Umbilical cord (tissue), 2 donors: ENCODE measurements around the gene BRPF3. TPM values are rescaled to one million over a fixed set of nuclear protein-coding genes. Genes with fewer than 3 reads are reported as not detected.

Experiments
- DNase-seq: peaks from one replicate; pipeline ENCODE4 v3.0.0-alpha.2; 2015; ENCODE audit warnings: low spot score
- total RNA-seq: library from RNA; depleted of rRNA; stranded (reverse); fragments of >200 nt; gene quantifications from one replicate; pipeline ENCODE4 v1.2.3, GENCODE V29; 2014; ENCODE audit warnings: low replicate concordance; ENCODE audit not compliant: insufficient read depth

Gene BRPF3
- total RNA-seq, 1 donor from 2014 or later: 9.4 TPM

DNA sequence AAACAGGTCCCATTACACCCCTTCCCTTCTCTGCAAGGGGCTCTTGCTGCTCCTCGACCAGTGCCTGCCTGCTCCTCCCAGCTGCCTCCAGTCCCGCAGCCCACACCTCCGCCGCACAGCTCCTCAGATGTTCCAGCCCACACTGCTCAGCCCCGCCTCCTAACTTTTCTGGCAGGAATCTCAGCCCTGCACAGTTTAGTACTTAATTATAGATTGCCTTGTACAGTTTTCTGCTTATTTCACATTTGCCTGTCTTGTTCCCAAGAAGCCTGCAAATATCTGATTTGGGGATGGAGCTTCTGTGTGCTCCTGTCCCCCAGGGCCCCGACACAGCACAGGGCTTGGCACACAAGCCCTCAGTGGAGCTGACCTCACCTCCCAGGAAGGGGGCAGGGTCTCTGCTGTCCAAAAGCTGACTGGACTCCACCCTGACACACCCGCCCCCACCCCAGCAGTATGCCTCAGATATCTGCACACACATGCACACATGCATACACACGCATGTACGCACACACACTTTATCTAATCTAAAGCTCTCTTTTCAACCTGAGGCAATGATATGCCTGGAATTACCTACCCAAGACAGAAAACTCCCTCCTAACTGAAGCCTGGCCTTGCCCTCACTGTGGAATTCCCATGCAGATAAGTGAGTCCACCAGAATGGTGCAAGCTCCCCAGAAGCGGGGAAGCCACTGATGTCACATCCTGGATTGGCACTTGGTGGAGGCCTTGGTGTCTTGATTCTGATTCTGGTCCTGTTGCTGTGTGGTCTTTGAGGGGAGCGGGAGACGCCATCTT lies 72.1 kb downstream of the BRPF3 start:
- DNase-seq: peak; percentile 50

DNA sequence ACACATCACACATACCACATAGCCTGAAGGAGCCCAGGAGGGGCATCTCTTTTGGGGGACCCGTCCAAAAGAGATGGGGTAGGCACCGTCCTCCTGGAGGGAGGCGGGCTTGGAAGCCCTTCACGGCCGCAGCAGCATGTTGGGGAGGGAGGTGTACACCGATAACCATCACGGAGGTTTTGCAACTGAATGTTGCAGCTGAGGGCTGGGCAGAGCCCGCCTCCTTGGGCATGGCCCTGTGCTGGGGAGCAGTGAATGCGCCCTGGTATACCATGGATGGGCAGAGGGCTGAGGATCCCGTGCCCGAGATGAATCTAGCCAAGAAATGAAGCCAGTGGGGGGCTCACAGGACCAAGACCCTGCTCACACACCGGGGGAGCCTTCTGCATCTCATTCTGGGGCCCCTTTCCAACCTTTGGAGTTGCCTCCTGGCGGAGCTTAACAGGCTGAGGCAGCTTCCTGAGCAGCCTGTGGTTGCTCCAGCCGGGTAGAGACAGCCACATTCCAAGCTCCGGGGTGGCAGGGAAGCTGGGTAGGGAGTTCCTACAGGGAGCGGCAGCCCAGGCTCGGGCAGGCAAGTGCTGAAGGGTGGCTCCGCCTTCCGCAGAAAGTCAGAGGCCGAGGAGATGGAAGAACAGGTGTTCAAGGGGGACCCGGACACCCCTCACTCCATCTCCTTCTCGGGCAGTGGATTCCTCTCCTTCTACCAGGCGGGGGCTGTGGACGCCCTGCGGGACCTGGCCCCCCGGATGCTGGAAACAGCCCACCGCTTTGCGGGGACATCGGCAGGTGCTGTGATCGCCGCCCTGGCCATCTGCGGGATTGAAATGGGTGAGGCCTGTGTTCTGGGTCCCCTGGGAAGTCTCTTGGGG lies 73.5 kb downstream of the BRPF3 start, which contains the start of gene PNPLA1:
Gene PNPLA1, plus strand, starts transcription at position 227 of the 872 bp plus-strand sequence. Its CDS starts 400 bp downstream, at position 627.
- DNase-seq: no peak

DNA sequence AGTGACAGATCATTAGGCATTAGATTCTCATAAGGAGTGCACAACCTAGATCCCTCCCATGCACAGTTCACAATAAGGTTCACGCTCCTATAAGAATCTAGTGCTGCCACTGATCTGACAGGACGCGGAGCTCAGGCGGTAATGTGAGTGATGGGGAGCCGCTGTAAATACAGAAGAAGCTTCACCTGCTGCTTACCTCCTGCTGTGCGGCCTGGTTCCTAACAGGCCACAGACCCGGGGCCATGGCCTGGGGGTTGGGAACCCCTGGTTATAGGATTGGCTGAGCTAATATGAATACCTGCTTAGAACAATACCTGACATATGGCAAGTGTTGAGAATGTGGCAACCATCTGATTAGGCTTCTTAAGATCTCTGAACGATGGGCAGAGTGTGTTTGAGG lies 75.7 kb downstream of the BRPF3 start:
- no peak for DNase-seq

DNA sequence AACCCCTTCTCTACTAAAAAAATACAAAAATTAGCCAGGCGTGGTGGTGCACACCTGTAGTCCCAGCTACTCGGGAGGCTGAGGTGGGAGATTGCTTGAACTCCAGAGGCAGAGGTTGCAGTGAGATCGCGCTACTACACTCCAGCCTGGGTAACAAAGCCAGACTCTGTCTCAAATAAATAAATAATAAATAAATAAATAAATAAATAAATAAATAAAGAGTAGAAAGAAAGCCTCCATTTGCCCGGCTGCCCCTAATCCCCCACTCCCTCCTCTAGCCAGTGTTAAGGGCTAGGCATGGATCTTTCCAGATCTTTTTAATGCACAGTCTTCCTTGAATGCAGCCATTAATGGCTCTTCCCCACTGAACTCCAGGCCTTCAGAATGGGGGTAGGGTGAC lies 76.5 kb downstream of the BRPF3 start:
- DNase-seq: no peak

DNA sequence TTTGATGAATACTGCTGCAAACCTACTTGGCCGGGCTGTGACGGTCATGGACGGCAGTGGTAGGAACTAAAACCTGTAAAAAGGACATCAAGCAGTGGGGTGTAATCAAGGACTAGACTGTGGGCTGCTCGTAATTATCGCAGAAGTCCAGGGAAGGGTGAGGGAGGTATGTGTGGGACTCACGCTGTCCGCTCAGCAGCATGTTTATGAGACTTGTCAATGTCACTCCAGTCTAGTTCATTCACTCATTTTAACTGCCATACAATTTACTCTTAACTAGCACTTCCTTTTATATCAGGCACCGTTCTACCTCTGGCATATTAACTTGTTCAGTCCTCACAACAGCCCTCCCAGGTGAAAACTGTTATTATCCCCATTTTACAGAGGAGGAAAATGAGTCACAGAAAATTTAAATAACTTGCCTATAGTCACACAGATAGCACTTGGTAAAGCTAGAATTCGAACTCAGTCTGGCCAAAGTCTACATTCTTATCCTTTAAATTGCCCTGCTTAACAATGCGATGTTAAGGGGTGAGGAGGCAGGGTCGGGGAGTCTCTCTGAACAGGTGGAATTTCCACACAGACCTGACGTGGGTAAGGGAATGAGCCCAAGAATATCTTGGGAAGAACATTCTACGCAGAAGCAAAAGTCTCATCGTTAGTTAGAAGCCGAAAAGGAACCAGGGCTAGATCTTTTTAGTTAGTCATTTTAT lies 77.4 kb downstream of the BRPF3 start:
- no peak for DNase-seq

DNA sequence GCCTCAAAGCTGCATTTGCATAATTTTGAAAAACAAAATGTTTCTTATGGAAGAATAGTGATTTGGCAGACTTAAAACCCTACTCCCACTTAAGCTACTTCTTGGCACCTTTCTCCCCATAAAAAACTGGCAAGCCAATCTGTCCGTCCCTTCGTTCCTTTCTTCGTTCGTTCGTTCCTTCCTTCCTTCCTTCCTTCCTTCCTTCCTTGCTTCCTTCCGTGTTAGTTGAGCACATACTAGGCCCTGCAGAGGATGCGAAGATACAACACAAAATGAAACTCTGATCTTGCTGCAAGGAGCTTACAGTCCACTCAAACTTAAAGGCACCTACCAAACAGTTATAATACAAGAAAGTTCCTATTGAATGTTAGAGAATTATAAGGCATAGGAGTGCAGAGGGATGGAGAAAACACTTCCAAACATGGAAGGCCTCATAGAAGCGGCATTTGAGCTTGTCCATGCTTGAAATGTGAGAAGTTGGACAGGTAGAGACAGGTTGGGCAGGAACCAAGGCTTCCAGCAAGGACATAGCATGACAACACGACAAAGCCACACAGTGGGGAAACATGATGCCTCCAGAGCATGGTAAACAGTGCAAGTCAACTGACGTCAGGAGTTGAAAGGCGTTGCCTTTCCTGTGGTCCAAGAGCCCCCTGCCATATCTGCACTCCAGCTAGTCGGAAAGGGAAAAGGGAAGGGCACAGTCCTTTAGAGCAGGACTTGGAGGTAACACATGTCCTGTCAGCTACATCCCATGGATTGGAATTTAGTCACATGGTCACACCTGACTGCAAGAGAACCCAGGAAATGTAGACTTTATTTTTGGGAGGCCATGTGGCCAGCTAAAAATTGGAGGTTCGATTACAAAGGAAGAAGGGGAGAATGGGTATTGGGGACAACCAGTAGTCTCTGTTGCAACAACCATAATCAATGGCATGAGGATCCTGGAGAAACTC lies 80.3 kb downstream of the BRPF3 start:
- no peak for DNase-seq

DNA sequence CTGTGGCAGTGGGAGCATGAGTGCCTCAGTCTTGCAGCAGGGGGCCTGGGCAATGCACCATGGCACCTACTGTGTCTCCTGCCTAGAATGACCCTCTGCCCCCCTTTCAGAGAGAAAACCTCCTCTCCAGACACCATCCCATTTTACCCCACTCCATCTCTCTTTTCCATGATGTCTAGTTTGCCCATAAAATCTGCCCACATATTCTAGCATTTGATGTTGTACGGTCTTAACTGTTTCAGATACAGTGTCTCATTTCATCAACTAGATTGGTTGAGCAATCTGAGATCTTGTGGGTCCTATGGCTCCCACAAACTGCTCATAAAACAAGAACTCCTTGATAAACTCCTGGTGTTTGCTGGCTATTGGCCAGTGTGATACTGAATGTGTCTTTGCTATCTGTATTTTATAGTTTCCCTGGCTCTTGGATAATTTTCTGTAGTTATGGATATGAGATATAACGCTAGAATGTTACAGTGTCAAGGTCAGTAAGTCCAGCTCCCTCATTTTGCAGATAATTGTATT lies 81.5 kb downstream of the BRPF3 start:
- no peak for DNase-seq

DNA sequence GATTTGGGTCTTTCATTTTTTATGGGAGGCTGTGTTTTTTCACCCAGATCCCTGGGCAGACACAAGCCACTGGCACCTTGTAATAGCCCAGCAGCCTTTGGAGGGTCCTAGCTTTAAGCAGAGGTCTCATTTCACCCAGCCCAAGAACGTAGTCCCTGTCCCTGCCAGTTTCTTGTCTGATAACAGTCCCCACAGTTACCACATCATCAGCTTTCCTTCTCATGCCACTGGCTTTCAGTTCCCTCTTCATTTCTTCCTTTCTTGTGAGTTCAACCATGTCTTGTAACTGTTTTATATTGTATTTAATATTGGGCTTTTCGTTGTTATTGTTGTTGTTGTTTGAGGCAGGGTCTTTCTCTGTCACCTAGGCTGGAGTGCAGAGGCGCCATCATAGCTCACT lies 83.9 kb downstream of the BRPF3 start:
- no peak for DNase-seq

DNA sequence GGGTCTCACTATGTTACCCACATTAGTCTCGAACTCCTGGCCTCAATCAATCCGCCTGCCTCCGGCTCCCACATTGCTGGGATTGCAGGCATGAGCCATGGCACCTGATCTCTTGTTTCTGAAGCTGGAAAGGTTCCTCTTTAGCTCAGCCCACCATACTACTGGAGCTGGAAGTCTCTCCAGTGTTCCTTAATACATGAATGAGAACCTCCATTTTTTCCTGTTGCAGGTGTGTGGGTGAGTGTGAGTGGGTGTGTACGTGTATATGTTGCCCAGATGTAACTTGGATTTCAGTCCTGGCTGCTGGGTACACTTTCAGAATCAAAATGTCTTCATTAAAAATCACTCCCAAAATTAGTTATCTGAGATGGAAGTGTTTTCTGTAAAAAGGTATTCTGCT lies 84.4 kb downstream of the BRPF3 start:
- no peak for DNase-seq

Other genes with a start within 250 kb of the BRPF3 start
- 3.1 TPM for gene SLC26A8, start 172.1 kb upstream of the BRPF3 start, total RNA-seq
- gene MAPK14, start 168.9 kb upstream of the BRPF3 start, total RNA-seq: 68.9 TPM
- 19.3 TPM for gene MAPK13, start 66.2 kb upstream of the BRPF3 start, total RNA-seq
- 1.4 TPM for gene PNPLA1, start 73.3 kb downstream of the BRPF3 start, total RNA-seq
- gene BNIP5, start 140.1 kb downstream of the BRPF3 start, total RNA-seq: 1.2 TPM
- 0.96 TPM for gene ETV7, start 190.9 kb downstream of the BRPF3 start, total RNA-seq
- gene PXT1, start 246.1 kb downstream of the BRPF3 start, total RNA-seq: not detected
- gene KCTD20, start 246.3 kb downstream of the BRPF3 start, total RNA-seq: 67.4 TPM